H1 (cell line): Measurements from ENCODE around the gene RPS15. TPM values are rescaled to one million over a fixed set of nuclear protein-coding genes. Genes with fewer than 3 reads are reported as not detected.

Experiments
- CTCF ChIA-PET: fragments of 300-600 bp; sonication (Branson Sonifier 250); formaldehyde crosslinking; loops from one replicate; lab custom pipeline; 2021; ENCODE audit not compliant: partially characterized antibody; lab: Charles Lee
- POLR2A ChIA-PET: fragments of 300-600 bp; sonication (Branson Sonifier 250); formaldehyde crosslinking; loops from one replicate; lab custom pipeline; 2021; ENCODE audit warnings: inconsistent platforms; ENCODE audit not compliant: partially characterized antibody; lab: Charles Lee
- DNase-seq, 2 experiments: peaks; one replicate each; pipeline versions ENCODE4 v3.0.0 to v3.0.0-alpha.2; 2010 to 2022; ENCODE audit warnings: low spot score in 2 of 2, low read depth in 1 of 2, mixed read lengths in 1 of 2
- FAIRE-seq: peaks from 2 replicates; lab custom pipeline; 2011; peaks lifted over from hg19 to GRCh38; lab: Jason Lieb, UNC
- H2AFZ ChIP-seq: 2 replicates; pipeline ENCODE4 v1.8.1; 2012; ENCODE audit warnings: low read length, inconsistent platforms
- H2AK5ac ChIP-seq: 2 replicates; pipeline ENCODE4 v1.6.1; 2013; ENCODE audit warnings: low read depth, low read length
- H2BK120ac ChIP-seq: replicated peaks from 2 replicates; pipeline ENCODE3; 2013; ENCODE audit warnings: low read depth, low read length, inconsistent platforms
- H2BK12ac ChIP-seq: 2 replicates; pipeline ENCODE4 v1.6.1; 2013; ENCODE audit warnings: low read depth, low read length
- H2BK15ac ChIP-seq: 2 replicates; pipeline ENCODE4 v1.6.1; 2013; ENCODE audit warnings: low read length
- H2BK20ac ChIP-seq: 2 replicates; pipeline ENCODE4 v1.6.1; 2013; ENCODE audit warnings: low read length
- H2BK5ac ChIP-seq: 2 replicates; pipeline ENCODE4 v1.6.1; 2013; ENCODE audit warnings: low read depth, low read length
- H3K14ac ChIP-seq: 2 replicates; pipeline ENCODE4 v1.6.1; 2013; ENCODE audit warnings: inconsistent platforms; ENCODE audit not compliant: insufficient read length
- H3K18ac ChIP-seq: 2 replicates; pipeline ENCODE4 v1.6.1; 2013; ENCODE audit warnings: low read length; ENCODE audit errors: extremely low read depth
- H3K23ac ChIP-seq: 2 replicates; pipeline ENCODE4 v1.6.1; 2013; ENCODE audit warnings: inconsistent platforms; ENCODE audit not compliant: insufficient read length
- H3K23me2 ChIP-seq: 2 replicates; pipeline ENCODE4 v1.6.1; 2013; ENCODE audit warnings: low read depth, low read length
- H3K27ac ChIP-seq: 2 replicates; pipeline ENCODE4 v1.6.1; 2011; ENCODE audit warnings: low read depth, low read length, inconsistent platforms
- H3K27me3 ChIP-seq, 4 experiments: replicated peaks in 1 of 4; 1 replicate in 1 of 4; 2 replicates in 3 of 4; pipeline versions ENCODE4 v1.6.1 to v1.8.1; 2011 to 2013; ENCODE audit warnings: low read length in 3 of 4, mild to moderate bottlenecking in 3 of 4, inconsistent platforms in 2 of 4, mixed read lengths in 2 of 4, moderate library complexity in 1 of 4; ENCODE audit not compliant: control insufficient read depth in 3 of 4, insufficient read depth in 3 of 4; ENCODE audit errors: extremely low read depth in 1 of 4
- H3K36me3 ChIP-seq, 4 experiments: 2 replicates each; pipeline versions ENCODE4 v1.6.1 to v1.8.1; 2011 to 2013; ENCODE audit warnings: mild to moderate bottlenecking in 4 of 4, low read length in 3 of 4, moderate library complexity in 2 of 4, control low read depth in 1 of 4, inconsistent platforms in 1 of 4; ENCODE audit not compliant: insufficient read depth in 4 of 4, control insufficient read depth in 2 of 4
- H3K4ac ChIP-seq: replicated peaks from 2 replicates; pipeline ENCODE3; 2013; ENCODE audit warnings: low read length, low read depth, mixed read lengths, inconsistent platforms; ENCODE audit not compliant: insufficient read length
- H3K4me1 ChIP-seq, 4 experiments: replicated peaks in 1 of 4; 1 replicate in 1 of 4; 2 replicates in 3 of 4; pipeline versions ENCODE4 v1.6.1 to v1.8.1; 2011 to 2013; ENCODE audit warnings: low read length in 3 of 4, inconsistent platforms in 2 of 4, mixed read lengths in 1 of 4; ENCODE audit not compliant: insufficient read depth in 4 of 4, control insufficient read depth in 3 of 4
- H3K4me2 ChIP-seq, 2 experiments: 2 replicates each; pipeline versions ENCODE4 v1.6.1 to v1.8.1; 2011 to 2013; ENCODE audit warnings: low read depth in 2 of 2, low read length in 2 of 2, control low read depth in 1 of 2, inconsistent platforms in 1 of 2, mild to moderate bottlenecking in 1 of 2; ENCODE audit not compliant: insufficient read depth in 1 of 2
- H3K4me3 ChIP-seq, 4 experiments: fragments of 200-600, 300-600 bp in 1 of 4; sonication (generic), shearing (Covaris generic), sonication (Bioruptor Twin) in 1 of 4; 2 replicates each; pipeline versions ENCODE4 v1.5.1 to v1.8.1; 2011 to 2016; ENCODE audit warnings: low read length in 4 of 4, low read depth in 3 of 4, control low read depth in 2 of 4, inconsistent platforms in 2 of 4, mild to moderate bottlenecking in 2 of 4, mixed read lengths in 1 of 4, moderate library complexity in 1 of 4; ENCODE audit not compliant: insufficient read depth in 2 of 4; ENCODE audit errors: extremely low read depth in 1 of 4
- H3K56ac ChIP-seq: replicated peaks from 2 replicates; pipeline ENCODE3; 2013; ENCODE audit warnings: low read depth, mild to moderate bottlenecking, mixed read lengths, low read length, inconsistent platforms; ENCODE audit not compliant: insufficient read length
- H3K79me1 ChIP-seq: 2 replicates; pipeline ENCODE4 v1.6.1; 2013; ENCODE audit warnings: low read depth, low read length, control low read depth
- H3K79me2 ChIP-seq, 2 experiments: 2 replicates each; pipeline versions ENCODE4 v1.6.1 to v1.8.1; 2012 to 2013; ENCODE audit warnings: low read length in 2 of 2, mild to moderate bottlenecking in 2 of 2, inconsistent platforms in 1 of 2; ENCODE audit not compliant: insufficient read depth in 2 of 2, control insufficient read depth in 1 of 2
- H3K9ac ChIP-seq, 4 experiments: replicated peaks in 1 of 4; 1 replicate in 1 of 4; 2 replicates in 3 of 4; pipeline versions ENCODE4 v1.6.1 to v1.8.1; 2011 to 2013; ENCODE audit warnings: low read depth in 3 of 4, low read length in 3 of 4, control low read depth in 2 of 4, mild to moderate bottlenecking in 2 of 4, moderate library complexity in 2 of 4, inconsistent platforms in 1 of 4; ENCODE audit errors: extremely low read depth in 1 of 4
- H3K9me3 ChIP-seq, 2 experiments: 2 replicates each; pipeline versions ENCODE4 v1.6.1 to v1.8.1; 2012 to 2013; ENCODE audit warnings: mild to moderate bottlenecking in 2 of 2, moderate library complexity in 2 of 2, control low read depth in 1 of 2, inconsistent platforms in 1 of 2, low read depth in 1 of 2, low read length in 1 of 2, mixed read lengths in 1 of 2; ENCODE audit not compliant: insufficient read depth in 2 of 2
- H4K20me1 ChIP-seq, 2 experiments: replicated peaks in 1 of 2; 2 replicates each; pipeline versions ENCODE3 to v1.8.1; 2011 to 2013; ENCODE audit warnings: inconsistent platforms in 2 of 2, low read length in 2 of 2, mild to moderate bottlenecking in 1 of 2; ENCODE audit not compliant: insufficient read depth in 2 of 2, control insufficient read depth in 1 of 2
- H4K5ac ChIP-seq: 2 replicates; pipeline ENCODE4 v1.6.1; 2013; ENCODE audit warnings: low read length, low read depth, mixed read lengths, inconsistent platforms; ENCODE audit not compliant: insufficient read length
- H4K8ac ChIP-seq: 2 replicates; pipeline ENCODE4 v1.8.0; 2013; ENCODE audit warnings: mild to moderate bottlenecking, moderate library complexity, low read length, inconsistent platforms; ENCODE audit not compliant: insufficient read depth; ENCODE audit errors: extremely low read depth
- H4K91ac ChIP-seq: replicated peaks from 2 replicates; pipeline ENCODE3; 2013; ENCODE audit warnings: low read length, mixed read lengths, inconsistent platforms; ENCODE audit not compliant: insufficient read length
- BCL11A ChIP-seq, 2 experiments: IDR thresholded peaks; one replicate each; pipeline ENCODE4 v1.6.1; 2011; ENCODE audit warnings: low read depth in 2 of 2, low read length in 2 of 2, mild to moderate bottlenecking in 2 of 2
- BRCA1 ChIP-seq: IDR thresholded peaks from 2 replicates; pipeline ENCODE4 v1.6.1; 2012; ENCODE audit warnings: low read depth, low read length, improper control_type of control experiment
- CBX5 ChIP-seq: fragments of 300-800, 300-1000 bp; sonication (generic); IDR thresholded peaks from 2 replicates; pipeline ENCODE4 v1.7.1; 2016; ENCODE audit warnings: antibody characterized with exemption, low read length, low read depth
- CEBPB ChIP-seq: IDR thresholded peaks from 2 replicates; pipeline ENCODE4 v1.6.1; 2012; ENCODE audit warnings: low read depth, low read length
- CTBP2 ChIP-seq: IDR thresholded peaks from 2 replicates; pipeline ENCODE4 v1.7.0; 2011; ENCODE audit warnings: borderline replicate concordance, mild to moderate bottlenecking, moderate library complexity, mixed read lengths, low read length; ENCODE audit not compliant: insufficient read depth, insufficient read length
- E2F6 ChIP-seq: IDR thresholded peaks from 2 replicates; pipeline ENCODE4 v1.6.1; 2012; ENCODE audit warnings: inconsistent platforms
- EZH2 ChIP-seq: fragments of 200-600 bp; sonication (generic); IDR thresholded peaks from 2 replicates; pipeline ENCODE4 v1.7.1; 2012; ENCODE audit warnings: low read depth, mild to moderate bottlenecking, moderate library complexity, low read length, inconsistent platforms; ENCODE audit not compliant: severe bottlenecking
- JUN ChIP-seq: IDR thresholded peaks from 2 replicates; pipeline ENCODE4 v1.6.1; 2011; ENCODE audit warnings: low read depth, mild to moderate bottlenecking, improper control_type of control experiment, low read length
- JUND ChIP-seq: IDR thresholded peaks from 2 replicates; pipeline ENCODE4 v1.6.1; 2011; ENCODE audit warnings: mild to moderate bottlenecking, improper control_type of control experiment, low read length
- SP2 ChIP-seq: IDR thresholded peaks from 2 replicates; pipeline ENCODE4 v1.6.1; 2012; ENCODE audit warnings: mild to moderate bottlenecking, low read length, inconsistent platforms
- SRF ChIP-seq: IDR thresholded peaks from 2 replicates; pipeline ENCODE4 v1.6.1; 2011; ENCODE audit warnings: mild to moderate bottlenecking, low read depth, low read length, moderate library complexity
- TCF12 ChIP-seq: IDR thresholded peaks from 2 replicates; pipeline ENCODE4 v1.6.1; 2011; ENCODE audit warnings: low read depth, mild to moderate bottlenecking, low read length
- WGBS, 2 experiments: shearing (Covaris generic) in 1 of 2; methylation state at CpG; one replicate each; pipeline versions ENCODE4 v1.1.6 to v1.1.7; 2013 to 2015; ENCODE audit warnings: low lambda C conversion rate in 2 of 2, mixed read lengths in 2 of 2, inconsistent platforms in 1 of 2, low coverage in 1 of 2, missing lambda C conversion rate in 1 of 2; ENCODE audit not compliant: insufficient replicate concordance in 2 of 2, insufficient coverage in 1 of 2, insufficient read length in 1 of 2; ENCODE audit errors: extremely low coverage in 1 of 2, missing lambda C conversion rate in 1 of 2; 5-methylcytosine and 5-hydroxymethylcytosine counted together
- polyA plus RNA-seq, 7 experiments: library from polyadenylated mRNA; depleted of rRNA in 3 of 7; stranded (reverse) in 5 of 7; unstranded in 2 of 7; fragments of >200 nt in 5 of 7; fragments of 200-250 nt in 2 of 7; gene quantifications; 1 replicate in 5 of 7; 2 replicates in 1 of 7; 4 replicates in 1 of 7; pipeline versions ENCODE4 v1.2.1 to v1.2.3, GENCODE V29; 2011 to 2013; ENCODE audit warnings: missing spikeins in 2 of 7, mixed read lengths in 2 of 7
- total RNA-seq: library from RNA; stranded (reverse); fragmentation: NEBNext Ultra II Directional; extraction: Animal tissue kit (Norgen Biotek cat#: 25700); gene quantifications from 2 replicates; pipeline ENCODE4 v1.2.1, GENCODE V29; 2021

RPS15 gene
- total and polyA plus RNA-seq, 2 of the 8 experiments (the other 6 are each of a cell fraction or from before 2014, with no cell fraction given), result 1,562 to 3,890 TPM

DNA sequence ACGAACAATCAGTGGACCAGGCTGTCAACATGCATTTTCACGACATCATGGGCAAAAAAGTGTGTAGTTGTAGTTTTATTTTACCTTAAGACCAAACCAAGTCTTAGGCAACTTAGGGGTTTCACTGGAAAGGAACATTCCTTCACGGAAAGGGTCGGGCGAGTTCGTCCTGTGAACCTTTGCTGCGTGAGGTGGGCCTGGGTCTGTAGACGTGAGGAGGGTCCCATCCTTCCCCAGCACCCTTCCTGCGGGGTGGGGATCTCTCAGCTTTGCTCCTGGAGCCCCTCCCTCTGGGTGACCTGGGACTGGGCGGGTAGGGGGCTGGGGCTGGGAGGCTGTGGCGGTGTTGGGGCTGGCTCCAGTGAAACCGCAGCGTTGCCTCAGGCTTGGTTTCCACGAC lies 12.3 kb upstream of the RPS15 start:
- 85% methylated on average over 14 of the region's 14 CpGs; no CpG with 5 or more reads in 1 of the 2 experiments for WGBS, 2 experiments
- no peak overlapping the region for H3K23ac ChIP-seq
- H4K5ac ChIP-seq, result no peak overlapping the region
- no peak overlapping the region for H4K91ac ChIP-seq
- ChIA-PET CTCF (interaction anchor here (0.6 kb wide), 1 partner anchor 13 kb away, joined by 3 read pairs; no protein-coding TSS in a partner anchor), POLR2A (interaction anchor here (0.9 to 1.9 kb wide), 4 partner anchors 9 to 14 kb away, joined by 3 to 7 read pairs (median 5); no protein-coding TSS in a partner anchor)
- H4K8ac ChIP-seq, result no peak overlapping the region
- H3K18ac ChIP-seq, result no peak overlapping the region
- no peak overlapping the region for H3K4me3 ChIP-seq
- no peak overlapping the region for H2BK20ac ChIP-seq
- H3K9ac ChIP-seq, result no peak overlapping the region
- DNase-seq (no peak), FAIRE-seq (no peak)
- no peak overlapping the region for H3K27ac ChIP-seq
- peaks cover 11% of the 10 kb centered on the region for H3K79me1 ChIP-seq
- H2BK12ac ChIP-seq, result no peak overlapping the region
- peaks cover 0 to 50% of the 10 kb centered on the region in 2 experiments; a peak in 3 of 4 replicates for H3K79me2 ChIP-seq
- H3K4me1 ChIP-seq, result peaks cover 0 to 3% (median 0%) of the 10 kb centered on the region in 4 experiments; a peak in 1 of 7 replicates
- H2BK5ac ChIP-seq, result no peak overlapping the region; the same call in 1 of the 2 replicates
- no peak overlapping the region for H2BK15ac ChIP-seq
- H4K20me1 ChIP-seq, result peaks cover 34 to 48% of the 10 kb centered on the region in 2 experiments
- no peak overlapping the region for H2AFZ ChIP-seq
- peaks cover 35 to 82% (median 70%) of the 10 kb centered on the region in 4 experiments for H3K36me3 ChIP-seq
- H3K56ac ChIP-seq, result no peak overlapping the region
- H3K9me3 ChIP-seq, result no peaks in the 10 kb centered on the region
- no peak overlapping the region for H3K4me2 ChIP-seq
- no peak overlapping the region for H3K4ac ChIP-seq
- no peaks in the 10 kb centered on the region for H3K27me3 ChIP-seq
- H3K14ac ChIP-seq, result no peak overlapping the region
- H2BK120ac ChIP-seq, result no peak overlapping the region
- no peaks in the 10 kb centered on the region for H3K23me2 ChIP-seq
- no peak overlapping the region for H2AK5ac ChIP-seq
- no peak for TF ChIP-seq JUN
- TF ChIP-seq SP2, result no peak
- TF ChIP-seq SRF, result no peak
- TF ChIP-seq BCL11A (IDR thresholded peaks at IDR 0.05; ENCODE audit: low read depth in 2 of 2, low read length in 2 of 2), result no peak
- TF ChIP-seq CEBPB, result no peak
- no peak for TF ChIP-seq CBX5
- no peak for TF ChIP-seq JUND
- no peak for TF ChIP-seq E2F6
- no peak for TF ChIP-seq CTBP2
- TF ChIP-seq EZH2, result no peak
- TF ChIP-seq BRCA1, result no peak
- no peak for TF ChIP-seq TCF12
